GM20431 (cell line): Measurements from ENCODE around the gene FOXD4L3.
"Not testable (repeated sequence)": the region's sequence is repeated elsewhere in the genome, so short reads cannot be mapped to it uniquely, and the experiment has no call there.

Source experiments
- in situ Hi-C: fragments of 300-500 bp; cut with MseI, MboI; formaldehyde crosslinking; loops from one replicate; pipeline ENCODE4 v1.15.0; 2020; ENCODE audit warnings: low sequenced_read_pairs; ENCODE audit not compliant: unreplicated experiment

Gene FOXD4L3

DNA sequence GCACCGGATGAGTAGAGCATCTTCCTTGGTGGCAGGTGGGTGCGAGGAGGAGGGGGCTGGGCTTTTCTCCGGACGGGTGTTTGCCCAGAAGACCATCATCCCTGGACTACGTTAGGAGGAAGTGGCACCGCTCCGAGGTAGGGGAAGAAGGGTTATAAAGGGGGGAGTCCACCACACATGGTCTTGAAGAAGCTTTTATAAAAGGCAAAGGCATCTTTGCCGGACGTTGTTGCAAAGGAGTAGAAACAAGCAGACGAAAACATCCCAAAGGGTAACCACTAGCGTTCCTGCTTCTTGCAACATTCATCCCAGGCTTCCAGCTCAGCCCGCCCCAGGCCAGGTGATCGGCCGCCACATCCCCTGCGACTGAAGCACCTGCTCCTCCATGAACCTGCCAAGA lies at the start of gene FOXD4L3:
Gene FOXD4L3 (plus strand): TSS at position 301 of the 400 bp plus-strand sequence. CDS start 85 bp downstream, at position 386.
- in situ Hi-C loops, result not testable (repeated sequence)

DNA sequence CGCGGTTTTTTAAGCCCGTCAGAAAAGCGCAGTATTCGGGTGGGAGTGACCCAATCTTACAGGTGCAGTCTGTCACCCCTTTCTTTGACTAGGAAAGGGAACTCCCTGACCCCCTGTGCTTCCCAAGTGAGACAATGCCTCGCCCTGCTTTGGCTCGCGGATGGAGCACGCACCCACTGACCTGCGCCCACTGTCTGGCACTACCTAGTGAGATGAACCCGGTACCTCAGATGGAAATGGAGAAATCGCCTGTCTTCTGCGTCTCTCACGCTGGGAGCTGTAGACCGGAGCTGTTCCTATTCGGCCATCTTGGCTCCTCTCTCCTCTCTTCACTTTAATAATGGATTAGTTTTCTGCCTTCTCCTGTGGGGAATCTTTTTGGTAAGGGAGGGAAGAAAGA lies 21.6 kb upstream of the FOXD4L3 start:
- in situ Hi-C loops, result not testable (repeated sequence)

DNA sequence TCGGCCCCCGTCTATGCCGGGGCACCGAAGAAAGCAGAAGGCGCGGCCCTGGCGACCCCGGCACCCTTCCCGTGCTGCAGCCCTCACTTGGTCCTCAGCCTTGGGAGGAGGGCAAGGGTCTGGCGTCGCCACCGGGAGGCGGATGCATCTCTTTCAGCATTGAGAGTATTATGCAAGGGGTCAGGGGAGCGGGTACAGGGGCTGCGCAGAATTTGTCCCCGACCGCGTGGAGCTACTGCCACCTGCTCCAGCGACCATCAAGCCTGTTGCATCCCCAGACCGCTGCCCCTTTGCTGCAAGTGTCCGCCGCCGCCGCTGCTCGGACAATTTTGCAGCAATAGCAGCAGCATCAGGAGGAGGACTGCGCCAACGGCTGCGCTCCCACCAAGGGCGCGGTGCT lies 1.1 kb downstream of the FOXD4L3 start:
- in situ Hi-C loops, result not testable (repeated sequence)

DNA sequence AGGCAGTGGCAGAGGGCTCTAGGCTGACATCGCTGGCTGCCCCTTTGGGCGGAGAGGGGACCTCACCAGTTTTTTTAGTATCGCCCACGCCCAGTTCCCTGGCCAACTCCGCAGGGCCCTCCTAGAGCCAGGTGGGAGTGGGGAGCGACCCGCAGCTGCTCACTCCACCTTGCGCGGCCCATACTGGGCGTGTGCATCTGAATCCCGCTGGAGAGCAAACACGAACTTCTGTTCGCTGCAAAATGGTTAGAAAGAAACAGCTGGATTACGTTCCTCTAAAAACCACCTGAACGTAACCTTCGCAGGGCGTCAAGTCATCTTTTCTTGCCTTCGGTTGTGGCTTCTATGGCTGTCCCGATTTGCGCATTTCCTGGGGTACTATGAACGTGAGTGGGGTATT lies 1.5 kb downstream of the FOXD4L3 start:
- in situ Hi-C loops, result not testable (repeated sequence)

DNA sequence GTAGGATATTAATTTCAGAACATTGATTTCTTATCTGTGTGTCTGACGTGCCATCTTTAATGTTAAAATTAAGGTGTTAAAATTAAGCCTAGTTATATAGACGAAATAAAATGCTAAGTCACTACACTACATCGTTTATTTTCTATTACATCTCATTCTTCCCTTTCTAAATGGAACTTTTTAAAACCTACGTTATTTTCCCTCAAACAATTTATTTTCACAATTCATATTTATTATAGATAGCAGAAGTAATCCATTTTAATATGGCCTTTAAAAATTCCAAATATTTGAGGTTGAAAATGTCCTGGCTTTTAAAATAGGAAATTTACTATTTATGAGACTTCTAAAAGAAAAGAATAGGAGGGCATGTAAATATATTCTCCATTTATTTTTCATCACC lies 2.1 kb downstream of the FOXD4L3 start:
- in situ Hi-C loops, result not testable (repeated sequence)

DNA sequence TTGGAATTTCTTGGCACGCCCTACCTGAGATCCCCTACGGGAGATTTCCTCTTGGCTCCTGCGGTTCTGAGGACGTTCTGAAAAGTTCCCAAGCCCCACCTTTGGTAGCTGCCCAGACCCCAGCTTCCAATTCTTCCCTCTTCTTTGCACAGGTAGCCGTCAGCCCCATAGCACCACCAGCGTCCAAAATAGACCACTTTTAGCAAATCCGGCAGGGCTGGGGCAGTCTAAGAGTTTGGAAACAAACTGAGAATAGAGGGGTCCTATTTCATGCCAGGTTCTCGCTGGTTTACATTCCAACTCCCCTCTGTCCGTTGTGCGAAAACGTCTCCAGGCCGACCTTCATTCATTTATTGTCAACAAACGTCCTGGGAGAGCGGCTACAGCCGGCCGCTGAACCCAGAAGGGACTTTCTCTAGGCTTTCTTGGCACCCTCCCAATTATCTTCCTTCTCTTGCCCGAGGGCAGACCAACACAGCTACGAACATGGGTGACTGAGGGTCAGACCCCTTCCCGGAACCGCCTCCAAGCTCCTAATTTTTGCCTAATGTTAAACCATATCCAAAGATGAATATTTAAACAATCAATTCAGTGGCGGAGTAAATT lies 3.1 kb downstream of the FOXD4L3 start:
- in situ Hi-C loops, result not testable (repeated sequence)

DNA sequence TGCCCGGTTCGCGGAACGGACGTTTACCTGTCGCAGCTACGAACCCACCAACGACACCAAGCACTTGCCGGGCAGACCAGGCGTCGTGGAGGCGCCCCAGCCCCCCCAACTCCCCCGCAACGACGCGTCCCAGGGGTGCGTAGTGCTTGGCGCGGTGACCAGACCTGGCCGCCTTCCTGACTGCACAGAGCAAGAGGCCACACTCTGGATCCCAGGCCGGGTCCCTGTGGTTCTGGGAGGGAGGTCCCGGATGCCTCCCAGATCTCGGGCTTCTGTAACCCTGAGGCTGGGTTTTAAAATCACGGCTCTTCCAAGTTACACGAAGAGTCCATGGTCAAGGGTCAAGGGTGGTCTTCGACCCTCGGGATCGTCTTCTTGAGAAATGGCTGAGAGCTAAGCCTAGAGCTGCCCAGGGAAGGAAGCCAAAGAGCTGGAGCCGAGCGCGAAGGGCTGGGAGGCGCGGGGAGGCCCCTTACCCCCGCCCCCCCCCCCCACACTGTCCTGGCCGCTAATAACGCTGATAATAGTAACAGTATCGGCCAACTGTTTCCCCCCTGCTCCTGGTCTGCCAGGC lies 3.8 kb downstream of the FOXD4L3 start:
- in situ Hi-C loops, result not testable (repeated sequence)

DNA sequence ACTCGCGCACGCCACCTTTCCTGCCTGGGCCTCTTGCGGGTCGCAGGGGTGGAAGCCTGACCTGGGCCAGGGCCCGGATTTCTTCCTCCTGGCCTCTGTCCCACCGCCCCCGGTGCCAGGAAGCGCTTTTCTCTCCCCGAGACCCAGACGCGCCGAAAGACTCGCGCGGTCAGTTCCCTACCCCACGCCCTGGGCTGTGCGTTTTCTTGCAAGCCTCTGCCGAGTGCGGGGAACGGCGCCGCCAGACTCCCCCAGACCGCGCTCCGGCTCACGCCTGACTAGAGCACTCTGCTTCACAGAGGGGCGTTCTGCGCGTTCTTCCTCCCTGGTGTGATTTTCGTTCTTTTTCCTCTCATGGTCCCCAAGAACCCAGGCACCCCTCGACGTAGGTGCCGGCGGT lies 4.5 kb downstream of the FOXD4L3 start:
- in situ Hi-C loops, result not testable (repeated sequence)

DNA sequence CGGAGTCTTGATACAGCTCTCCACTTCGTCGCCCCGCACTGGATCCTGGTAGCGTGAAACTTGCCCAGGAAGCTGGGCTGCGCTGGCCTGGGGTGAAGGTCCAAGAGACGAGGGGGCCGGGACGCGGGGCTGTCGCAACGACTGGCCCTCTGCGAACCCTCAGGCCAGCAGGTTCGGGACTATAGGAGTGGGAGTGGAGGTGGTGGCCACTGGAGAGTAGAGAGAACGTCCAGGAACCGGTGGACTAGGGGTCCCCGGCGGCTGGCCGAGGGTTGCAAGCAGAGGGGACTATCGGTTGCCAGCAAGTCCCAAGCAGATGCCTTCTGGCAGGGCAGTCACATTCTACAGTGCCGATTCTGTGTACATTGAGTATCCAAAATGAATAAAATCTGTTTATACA lies 5.0 kb downstream of the FOXD4L3 start:
- in situ Hi-C loops, result not testable (repeated sequence)

DNA sequence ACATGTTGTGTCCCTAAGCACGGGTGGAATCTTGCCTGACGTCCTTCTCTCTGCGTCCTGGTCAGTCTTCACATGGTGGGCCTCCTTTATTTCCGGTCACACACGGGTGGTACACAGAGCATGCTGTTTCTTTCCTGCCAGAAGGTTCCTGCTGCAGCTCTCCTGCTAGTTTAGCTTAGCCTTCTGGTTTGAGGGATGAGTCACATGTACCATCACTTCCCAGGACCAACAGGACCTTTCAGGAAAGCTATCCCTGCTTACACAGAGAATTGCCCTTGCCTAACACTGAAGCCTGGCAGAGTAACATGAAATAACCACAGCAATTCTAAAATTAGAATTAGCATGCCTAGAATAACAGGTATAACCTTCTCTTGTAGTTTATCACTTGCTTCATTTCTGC lies 8.5 kb downstream of the FOXD4L3 start:
- in situ Hi-C loops, result not testable (repeated sequence)

DNA sequence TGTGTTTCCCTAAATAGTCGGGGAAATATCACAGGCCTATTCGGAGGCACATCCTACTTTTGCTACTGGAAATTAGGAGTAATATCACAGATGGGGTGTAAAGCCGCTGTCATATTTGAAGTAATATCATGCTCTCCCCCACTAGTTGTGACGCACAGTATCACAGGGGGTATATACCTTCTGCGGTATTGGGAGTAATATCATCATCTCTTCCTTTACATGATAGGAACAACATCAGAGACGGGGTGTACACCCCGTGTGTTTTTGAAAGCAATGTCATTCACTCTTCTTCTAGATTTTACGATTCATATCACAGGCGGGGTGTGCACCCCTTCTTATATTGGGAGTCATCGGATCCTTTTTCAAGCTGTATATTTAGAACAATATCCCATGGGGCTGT lies 15.5 kb downstream of the FOXD4L3 start:
- in situ Hi-C loops, result not testable (repeated sequence)

DNA sequence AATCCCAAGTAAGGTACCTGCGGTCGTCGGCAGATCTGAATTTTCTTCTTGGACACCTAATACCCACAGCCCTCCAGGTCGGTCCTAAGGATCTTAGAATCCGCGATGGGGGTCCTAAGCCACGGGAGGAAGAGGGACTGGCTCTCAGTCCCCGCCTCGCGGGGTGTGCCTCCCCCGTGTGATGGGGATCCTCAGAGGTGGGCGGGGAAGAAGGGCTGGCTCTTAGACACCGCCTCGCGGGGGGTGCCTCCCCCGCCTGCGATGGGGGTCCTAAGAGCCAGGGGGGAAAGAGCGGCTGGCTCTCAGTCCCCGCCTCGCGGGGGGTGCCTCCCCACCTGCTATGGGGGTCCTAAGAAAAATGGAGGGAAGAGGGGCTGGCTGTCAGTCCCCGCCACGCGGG lies 21.1 kb downstream of the FOXD4L3 start:
- in situ Hi-C loops, result not testable (repeated sequence)

DNA sequence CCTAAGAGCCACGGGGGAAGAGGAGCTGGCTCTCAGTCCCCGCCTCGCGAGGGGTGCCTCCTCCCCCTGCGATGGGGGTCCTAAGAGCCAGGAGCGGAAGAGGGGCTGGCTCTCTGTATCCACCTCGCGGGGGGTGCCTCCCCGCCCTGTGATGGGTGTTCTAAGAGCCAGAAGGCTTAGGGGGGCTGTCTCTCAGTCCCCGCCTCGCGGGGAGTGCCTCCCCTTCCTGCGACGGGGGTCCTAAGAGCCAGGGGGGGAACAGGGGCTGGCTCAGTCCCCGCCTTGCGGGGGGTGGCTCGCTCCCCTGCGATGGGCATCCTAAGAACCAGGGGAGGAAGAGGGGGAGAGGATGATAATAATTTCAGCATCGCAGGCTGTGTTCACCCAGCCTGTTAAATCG lies 21.9 kb downstream of the FOXD4L3 start:
- in situ Hi-C loops, result not testable (repeated sequence)

DNA sequence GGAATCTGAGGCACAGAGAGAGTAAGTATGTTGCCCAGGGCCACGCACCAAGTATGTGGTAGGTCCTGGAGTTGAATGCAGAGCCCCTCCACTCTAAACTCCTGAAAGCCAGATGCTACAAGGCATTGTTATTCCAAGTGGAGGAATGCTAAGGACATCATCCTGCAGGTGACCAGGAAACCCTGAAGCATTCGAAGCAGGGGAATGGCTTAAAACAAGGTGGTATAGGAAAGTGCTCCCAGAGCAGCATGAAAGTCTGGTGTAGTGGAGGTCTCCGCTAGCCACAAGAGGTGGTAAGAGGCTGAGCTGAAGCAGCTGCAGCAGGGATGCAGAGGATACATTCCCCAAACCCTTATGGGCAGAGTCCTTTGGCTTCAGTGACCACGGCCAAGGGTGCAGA lies 26.4 kb downstream of the FOXD4L3 start:
- in situ Hi-C loops, result not testable (repeated sequence)

DNA sequence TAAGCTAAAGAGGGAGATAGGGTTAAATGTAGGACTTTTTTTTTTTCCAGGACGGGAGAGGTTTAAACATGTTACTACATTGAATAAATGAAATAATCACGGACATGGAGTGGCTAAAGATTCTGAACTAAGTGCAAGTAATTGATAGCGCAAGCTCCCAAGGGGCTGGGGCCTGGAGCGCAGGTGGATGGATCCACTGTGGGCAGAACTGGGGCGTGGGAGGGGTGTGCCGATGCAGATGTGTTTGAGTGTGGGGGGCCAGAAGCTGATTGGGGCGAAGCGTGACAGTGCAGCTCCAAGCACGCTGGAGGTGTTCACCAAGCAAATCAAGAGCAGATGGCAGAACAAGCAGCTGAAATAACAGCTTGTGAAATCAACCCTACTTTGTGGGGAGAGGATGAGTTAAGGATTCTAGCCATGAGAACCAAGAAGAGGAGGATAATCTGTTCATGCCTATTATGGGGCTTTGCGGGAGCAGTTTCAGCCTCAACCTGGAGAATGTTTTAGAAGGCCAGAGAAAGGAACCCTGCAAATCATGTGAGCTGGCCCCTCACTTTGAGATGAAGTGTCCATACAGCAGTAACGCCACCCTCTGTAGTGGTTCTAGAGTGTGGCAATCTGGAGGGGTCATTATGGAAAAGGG lies 28.0 kb downstream of the FOXD4L3 start:
- in situ Hi-C loops, result not testable (repeated sequence)

DNA sequence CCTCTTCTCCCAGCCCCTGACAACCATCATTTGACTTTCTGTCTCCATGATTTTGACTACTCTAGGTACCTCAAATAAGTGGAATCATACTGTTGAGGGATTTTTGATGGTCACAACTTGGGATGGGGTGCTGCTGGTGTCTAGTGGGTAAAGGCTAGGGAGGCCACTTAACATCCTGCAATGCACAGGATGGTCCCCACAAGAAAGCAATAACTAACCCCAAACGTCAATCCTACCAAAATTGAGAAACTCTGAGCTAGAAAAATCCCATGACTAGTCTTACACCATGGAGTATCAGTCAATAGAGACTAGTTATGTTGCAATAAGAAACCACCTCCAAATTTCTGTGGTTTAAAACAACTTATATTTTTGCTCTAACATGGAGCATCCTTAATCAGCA lies 29.5 kb downstream of the FOXD4L3 start:
- in situ Hi-C loops, result not testable (repeated sequence)

DNA sequence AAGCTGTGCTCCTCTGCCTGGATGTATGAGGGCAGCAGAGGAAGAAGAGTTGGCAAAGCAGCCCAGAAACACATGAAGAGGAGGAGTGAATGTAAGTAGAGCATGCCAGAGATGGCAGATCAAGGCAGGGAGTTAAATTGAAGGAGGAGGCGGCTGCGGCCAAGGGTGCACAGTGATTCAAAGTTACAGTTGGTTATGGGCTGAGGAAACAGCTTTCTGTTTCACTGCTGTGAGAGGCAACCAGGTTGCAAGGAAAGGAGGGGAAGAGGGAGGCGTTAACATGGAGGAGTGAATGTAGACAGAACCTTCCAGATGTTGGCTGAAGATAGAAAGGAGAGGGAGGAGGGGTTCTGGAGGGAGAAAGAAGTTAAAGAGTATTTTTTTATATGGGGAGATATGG lies 33.3 kb downstream of the FOXD4L3 start:
- in situ Hi-C loops, result not testable (repeated sequence)

DNA sequence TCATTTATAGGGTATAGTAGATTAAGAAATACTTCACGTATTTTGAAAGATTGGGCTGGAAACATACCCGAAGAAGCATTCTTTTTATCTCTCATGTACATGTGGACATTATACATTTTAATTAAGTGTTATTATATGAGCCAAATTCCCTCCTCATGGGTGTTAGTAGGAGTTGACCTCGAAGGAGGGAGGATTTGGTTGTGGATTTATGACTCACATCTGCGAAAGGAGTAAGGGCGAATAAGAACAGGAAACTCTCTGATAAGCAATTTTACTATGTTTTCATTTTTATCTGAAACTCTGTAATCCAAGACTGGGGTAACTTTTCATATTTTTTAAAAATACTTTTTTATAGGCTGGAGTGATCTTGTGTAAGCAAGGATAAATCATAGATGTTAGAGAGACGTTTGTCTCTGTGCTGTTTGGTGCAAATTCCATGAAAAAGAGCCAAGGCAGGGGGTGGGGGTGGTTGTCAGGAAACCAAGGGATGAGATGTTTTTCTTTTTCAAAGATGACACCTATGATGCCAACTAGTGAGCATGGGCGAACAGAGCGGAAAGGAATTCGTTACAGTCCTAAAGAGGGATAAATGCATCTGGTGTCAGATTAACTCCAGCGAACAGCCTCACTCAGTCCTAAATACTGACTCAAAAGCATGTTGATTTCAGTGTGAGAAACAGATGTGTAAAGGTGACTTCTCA lies 34.1 kb downstream of the FOXD4L3 start:
- in situ Hi-C loops, result not testable (repeated sequence)

DNA sequence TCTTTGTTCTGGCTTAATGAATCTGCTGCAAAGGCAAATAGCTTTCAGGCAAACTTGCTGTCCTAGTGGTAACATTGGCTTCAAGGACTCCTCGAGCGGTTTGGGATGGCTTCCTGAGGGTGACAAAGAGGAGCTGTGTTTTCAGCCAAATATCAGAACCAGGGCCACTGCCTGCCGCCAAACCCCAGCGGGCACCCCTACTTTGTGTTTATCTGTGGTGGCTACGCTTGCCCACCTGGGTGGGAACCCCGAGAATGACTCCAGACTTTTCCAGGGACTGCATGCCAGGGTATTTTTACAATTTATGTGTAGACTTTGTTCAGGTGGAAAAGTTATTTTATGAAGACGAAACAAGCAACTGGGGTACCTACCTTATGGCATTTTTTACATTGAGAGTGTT lies 35.3 kb downstream of the FOXD4L3 start:
- in situ Hi-C loops, result not testable (repeated sequence)

DNA sequence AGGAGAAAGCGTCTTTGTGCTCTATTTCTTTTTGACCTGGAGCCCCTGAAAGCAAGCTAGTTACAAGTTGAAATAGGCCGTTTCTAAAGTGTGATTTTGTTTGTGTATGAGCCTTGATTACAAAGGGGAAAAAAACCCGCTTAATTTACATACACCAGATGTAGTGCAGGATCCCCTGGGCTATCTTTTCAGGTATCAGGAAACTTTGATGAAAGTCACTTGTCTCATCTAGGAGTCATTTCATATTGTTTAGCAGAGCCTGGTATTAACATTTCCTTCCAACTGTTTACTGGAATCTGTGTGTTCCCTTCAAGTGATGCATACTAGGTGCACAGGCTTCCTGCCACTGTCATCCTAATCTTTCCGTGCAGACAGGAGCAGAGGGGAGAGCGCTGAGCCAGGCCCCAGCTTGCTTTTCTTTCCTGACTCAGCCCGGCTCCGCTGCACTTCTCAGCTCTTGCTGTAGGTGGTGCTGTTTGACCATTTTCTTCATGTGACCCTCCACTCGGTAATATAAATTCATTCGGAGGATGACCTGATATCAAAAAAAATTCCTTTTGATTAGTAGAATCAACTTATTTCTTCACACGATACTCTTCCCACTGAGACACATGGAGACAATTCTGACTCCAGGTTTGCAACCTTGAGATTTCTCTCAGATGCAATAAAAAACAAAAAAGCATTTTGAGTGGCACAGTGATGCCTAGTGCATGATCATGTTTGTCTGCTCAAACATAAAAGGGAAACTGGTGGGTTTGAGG lies 39.8 kb downstream of the FOXD4L3 start:
- in situ Hi-C loops, result not testable (repeated sequence)
